ENCODE measurements around the gene ITPR1.
"Not testable (repeated sequence)": the region's sequence is repeated elsewhere in the genome, so short reads cannot be mapped to it uniquely, and the experiment has no call there.

ITPR1 gene

GRCh38 chr3:4493014-4493940 is at the start of gene ITPR1:
Gene ITPR1 (plus strand): TSS chr3:4493348. CDS start chr3:4516492, 23,144 bp downstream.
- peak; percentile 98 for DNase-seq (ENCODE audit: low spot score)

DNA sequence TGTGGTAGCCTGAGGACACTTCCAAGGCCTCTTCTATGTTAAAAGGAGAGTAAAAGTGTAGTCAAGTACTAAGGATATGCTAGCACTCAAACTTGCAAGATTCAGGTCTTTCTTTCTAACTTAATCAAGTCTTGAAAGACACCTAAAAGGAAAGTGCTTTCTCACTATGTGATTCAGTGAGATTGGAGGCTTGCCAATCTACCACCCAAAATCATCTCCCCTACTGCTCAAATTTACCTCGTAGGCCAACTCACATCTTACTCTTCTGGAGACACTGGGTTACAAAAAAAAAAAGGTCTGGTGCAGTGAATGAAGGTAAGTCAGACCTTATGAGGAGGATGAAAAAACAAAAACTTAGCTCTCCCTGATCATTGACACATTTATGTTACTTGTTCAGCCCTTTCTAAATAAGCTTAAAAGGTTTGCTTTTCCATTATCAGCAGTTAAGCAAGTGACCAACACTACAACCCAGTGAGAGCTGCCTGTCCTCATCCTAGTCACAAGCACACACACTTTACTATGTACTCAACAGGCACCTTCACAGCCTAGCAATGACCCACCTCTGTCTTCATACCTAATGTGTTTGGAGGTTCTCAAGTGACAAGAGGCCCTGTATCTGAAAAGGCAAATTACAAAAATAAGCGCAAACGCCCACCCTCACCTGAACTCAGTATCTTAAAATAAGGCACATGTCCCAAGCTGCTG is 45.7 kb upstream of the ITPR1 start:
- no peak for DNase-seq (ENCODE audit: low spot score)

GRCh38 chr3:4448187-4448586 is 45.0 kb upstream of the ITPR1 start:
- no peak for DNase-seq (ENCODE audit: low spot score)

DNA sequence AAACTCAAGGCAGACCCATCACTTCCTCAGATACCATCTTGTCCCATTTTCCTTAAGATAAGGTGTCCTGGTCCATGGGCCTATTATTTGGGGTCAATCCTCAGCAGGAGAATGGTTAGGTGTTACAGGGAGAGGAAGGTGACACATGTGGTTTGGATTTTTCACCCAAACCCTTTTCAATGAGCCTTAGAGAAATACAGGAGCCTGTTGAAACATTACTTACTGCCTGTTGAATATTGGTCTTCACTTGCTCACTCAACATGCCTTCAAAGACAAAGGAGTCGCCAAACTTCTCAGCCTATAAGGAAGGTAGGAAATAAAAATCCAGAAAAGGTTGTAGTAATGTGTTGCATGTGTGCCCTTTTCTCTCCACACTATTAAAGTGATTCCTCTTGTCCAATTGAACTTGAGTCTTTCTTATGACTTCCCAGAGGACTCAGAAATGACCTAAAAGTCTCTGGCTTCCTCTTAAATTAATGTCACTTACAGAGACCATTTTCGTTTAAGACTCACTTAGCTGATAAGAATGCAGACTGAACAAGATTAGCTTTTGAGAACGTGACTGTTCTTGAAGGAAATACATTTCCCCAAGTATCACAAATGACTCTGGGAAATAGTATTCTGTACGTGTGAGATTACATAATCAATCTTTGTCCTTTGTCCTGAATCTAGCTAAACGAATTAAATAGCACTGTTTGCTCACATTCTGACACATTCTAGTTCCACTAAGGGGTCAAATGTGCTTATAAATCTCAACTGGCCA is 43.9 kb upstream of the ITPR1 start:
- no peak for DNase-seq (ENCODE audit: low spot score)

DNA sequence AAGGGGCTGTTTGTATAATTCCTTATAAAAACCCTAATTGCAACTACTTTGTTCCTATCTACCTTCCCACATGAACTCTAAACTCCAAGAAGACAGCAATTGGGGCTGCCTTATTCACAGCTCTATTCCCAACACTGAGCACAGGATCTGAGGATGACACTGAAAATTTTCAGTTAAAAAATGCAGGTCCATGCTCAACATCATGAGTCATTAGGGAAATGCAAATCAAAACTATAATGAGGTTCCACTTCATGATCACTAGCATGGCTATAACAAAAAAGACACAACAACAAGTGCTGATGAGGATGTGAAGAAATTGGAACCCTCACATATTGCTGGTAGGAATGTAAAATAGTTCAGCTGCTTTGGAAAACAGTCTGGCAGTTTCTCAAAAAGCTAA is 39.0 kb upstream of the ITPR1 start:
- no peak for DNase-seq (ENCODE audit: low spot score)

DNA sequence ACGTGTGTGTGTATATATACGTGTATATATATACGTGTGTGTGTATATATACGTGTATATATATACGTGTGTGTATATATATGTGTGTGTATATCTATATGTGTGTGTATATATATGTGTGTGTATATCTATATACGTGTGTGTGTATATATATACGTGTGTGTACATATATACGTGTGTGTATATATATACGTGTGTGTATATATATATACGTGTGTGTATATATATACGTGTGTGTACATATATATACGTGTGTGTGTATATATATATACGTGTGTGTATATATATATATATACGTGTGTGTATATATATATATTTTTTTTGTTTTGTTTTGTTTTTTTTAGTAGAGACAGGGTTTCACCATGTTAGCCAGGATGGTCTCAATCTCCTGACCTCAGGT is 36.4 kb upstream of the ITPR1 start:
- DNase-seq (ENCODE audit: low spot score) = not testable (repeated sequence)

GRCh38 chr3:4458961-4459360 is 34.2 kb upstream of the ITPR1 start:
- no peak for DNase-seq (ENCODE audit: low spot score)

DNA sequence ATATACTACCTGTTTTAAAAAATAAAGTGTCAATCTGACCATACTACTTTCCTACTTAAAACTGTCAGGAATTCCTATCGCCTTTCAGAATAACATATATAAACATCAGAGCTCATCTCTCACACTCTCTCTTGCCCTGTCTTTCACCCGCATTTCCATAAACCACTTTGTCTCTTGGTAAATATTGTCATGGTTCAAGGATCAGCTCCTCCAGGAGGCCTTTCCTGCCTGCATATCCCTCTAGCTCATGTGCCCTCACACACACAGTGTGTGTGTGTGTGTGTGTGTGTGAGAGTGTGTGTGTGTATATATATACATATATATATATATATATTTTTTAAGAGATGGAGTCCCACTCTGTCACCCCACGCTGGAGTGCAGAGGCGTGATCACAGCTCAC is 32.8 kb upstream of the ITPR1 start:
- DNase-seq (ENCODE audit: low spot score) = no peak

DNA sequence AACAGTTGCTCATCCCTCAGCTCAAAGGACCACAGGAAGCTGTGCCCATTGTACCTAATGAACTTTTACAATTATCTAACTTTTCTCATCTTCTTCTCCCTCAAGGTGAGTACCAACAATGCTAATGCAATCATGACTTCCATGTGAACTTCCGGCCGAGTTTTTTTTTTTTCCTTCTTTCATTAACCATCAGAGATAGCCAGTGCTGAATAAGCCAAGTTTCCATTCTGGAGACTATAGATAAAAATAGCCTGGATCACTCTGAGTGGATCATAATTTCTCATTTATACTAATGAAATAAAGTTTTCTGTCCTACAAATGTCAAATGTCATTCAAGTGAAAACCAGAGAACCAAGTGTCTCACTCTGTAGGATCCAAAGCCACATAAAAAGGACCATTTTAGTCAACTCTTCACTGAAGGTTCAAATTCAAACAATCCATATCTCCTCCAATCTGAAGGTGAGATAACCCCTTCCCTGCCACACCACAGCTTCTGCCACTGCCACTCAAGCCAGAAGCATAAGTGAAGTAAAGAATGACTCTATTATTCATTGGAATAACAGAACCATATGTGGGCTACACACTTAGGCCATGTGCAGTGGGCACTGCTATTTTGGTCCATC is 31.6 kb upstream of the ITPR1 start:
- no peak for DNase-seq (ENCODE audit: low spot score)

- no peak for DNase-seq (ENCODE audit: low spot score)
Observed at GRCh38 chr3:4462369-4463040, 30.6 kb upstream of the ITPR1 start.

GRCh38 chr3:4464576-4464975 is 28.6 kb upstream of the ITPR1 start:
- DNase-seq (ENCODE audit: low spot score) = no peak

DNA sequence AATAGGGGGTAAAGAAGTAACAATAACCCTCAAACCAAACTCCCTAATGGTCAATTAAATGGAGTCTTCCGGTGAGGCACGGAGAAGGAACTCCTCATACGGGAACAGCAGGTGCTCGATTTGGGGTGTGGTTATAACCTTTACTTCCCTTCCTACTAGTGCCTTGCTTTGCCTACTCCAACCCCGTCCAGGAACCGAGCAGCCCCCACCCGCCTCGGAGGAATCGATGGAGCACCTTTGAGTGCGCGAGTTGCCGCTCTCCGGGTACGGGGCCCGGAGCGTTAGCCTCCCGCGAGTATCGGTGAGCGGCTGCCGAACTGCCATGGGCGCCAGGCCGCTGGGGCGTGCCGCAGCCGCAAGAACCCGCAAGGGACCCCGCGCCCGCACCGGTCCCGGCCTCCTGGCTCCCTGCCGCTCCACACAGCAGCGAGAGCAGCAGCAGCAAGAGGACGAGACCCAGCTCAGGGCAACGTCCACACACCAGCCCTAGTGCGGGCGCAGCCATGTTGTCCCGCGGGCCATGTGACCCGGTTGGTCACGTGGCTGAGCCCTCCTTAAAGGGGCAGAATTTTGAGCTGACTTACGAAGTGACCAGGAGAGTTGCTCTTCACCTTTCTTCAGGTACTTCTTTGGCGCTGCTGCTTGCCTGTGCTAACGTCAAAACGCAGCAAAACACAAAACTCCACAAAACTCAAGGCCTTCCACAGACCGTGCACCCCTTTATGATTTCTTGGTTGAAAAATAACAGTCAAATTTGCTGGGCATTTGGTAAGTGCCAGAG is 26.2 kb upstream of the ITPR1 start, which contains the start of gene SUMF1:
Gene SUMF1 (minus strand): TSS at position 529 of the 781 bp plus-strand sequence. CDS start 24 bp downstream, at position 505.
- DNase-seq (ENCODE audit: low spot score) = peak; percentile 93

GRCh38 chr3:4467522-4467867 is 25.7 kb upstream of the ITPR1 start:
- DNase-seq (ENCODE audit: low spot score) = no peak

GRCh38 chr3:4471907-4472306 is 21.2 kb upstream of the ITPR1 start:
- DNase-seq (ENCODE audit: low spot score) = no peak

GRCh38 chr3:4472312-4472711 is 20.8 kb upstream of the ITPR1 start:
- DNase-seq (ENCODE audit: low spot score) = no peak

- no peak for DNase-seq (ENCODE audit: low spot score)
Observed at GRCh38 chr3:4472766-4473165, 20.4 kb upstream of the ITPR1 start.

- no peak for DNase-seq (ENCODE audit: low spot score)
Observed at GRCh38 chr3:4474683-4475490, 18.3 kb upstream of the ITPR1 start.

DNA sequence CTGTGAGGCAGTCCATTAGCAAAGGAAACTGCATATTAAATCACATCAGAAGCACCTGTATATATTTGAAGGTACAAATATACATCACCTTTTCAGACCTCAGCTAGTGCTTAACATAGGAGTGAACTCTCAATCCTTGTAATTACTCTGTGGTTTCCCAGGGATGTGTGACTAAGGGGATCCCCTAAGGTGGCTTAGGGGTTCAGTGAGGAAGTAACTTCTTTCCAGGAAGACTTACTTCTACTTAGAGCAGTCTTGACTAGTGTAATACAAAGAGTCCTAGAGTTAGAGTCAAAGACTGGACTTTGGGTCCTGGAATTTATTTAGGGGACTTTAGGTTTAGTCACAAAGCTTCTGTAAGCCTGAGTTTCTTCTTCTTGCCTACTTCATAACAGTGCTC is 17.3 kb upstream of the ITPR1 start:
- DNase-seq (ENCODE audit: low spot score) = no peak

DNA sequence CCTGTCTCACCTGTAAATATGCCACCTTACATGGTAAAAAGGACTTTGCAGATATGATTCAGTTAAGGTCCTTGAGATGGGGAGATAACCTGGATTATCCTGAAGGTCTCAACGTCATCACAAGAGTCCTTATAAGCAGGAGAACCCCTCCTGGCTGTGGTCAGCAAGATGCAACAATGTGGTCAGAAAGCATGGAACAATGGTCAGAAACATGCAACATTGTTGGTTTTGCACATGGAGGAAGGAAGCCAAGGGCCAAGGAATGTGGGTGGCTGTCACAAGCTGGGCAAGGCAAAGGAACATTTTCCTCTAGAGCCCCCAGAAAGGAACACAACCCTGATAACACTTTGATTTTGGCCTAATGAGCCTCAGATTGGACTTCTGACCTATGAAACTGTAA is 16.7 kb upstream of the ITPR1 start:
- DNase-seq (ENCODE audit: low spot score) = no peak

GRCh38 chr3:4478261-4478660 is 14.9 kb upstream of the ITPR1 start:
- DNase-seq (ENCODE audit: low spot score) = no peak

All from D341Med (cell line).